HG03565 (cell line): ENCODE results near the gene MTOR.
"Not testable (repeated sequence)": the region's sequence is repeated elsewhere in the genome, so short reads cannot be mapped to it uniquely, and the experiment has no call there.

Experiments
- ATAC-seq: cut with Tn5 transposase; IDR thresholded peaks from one replicate; pipeline ENCODE4 v1.9.1; 2021; ENCODE audit warnings: mild to moderate bottlenecking, moderate library complexity; ENCODE audit not compliant: unreplicated experiment

Gene MTOR

DNA sequence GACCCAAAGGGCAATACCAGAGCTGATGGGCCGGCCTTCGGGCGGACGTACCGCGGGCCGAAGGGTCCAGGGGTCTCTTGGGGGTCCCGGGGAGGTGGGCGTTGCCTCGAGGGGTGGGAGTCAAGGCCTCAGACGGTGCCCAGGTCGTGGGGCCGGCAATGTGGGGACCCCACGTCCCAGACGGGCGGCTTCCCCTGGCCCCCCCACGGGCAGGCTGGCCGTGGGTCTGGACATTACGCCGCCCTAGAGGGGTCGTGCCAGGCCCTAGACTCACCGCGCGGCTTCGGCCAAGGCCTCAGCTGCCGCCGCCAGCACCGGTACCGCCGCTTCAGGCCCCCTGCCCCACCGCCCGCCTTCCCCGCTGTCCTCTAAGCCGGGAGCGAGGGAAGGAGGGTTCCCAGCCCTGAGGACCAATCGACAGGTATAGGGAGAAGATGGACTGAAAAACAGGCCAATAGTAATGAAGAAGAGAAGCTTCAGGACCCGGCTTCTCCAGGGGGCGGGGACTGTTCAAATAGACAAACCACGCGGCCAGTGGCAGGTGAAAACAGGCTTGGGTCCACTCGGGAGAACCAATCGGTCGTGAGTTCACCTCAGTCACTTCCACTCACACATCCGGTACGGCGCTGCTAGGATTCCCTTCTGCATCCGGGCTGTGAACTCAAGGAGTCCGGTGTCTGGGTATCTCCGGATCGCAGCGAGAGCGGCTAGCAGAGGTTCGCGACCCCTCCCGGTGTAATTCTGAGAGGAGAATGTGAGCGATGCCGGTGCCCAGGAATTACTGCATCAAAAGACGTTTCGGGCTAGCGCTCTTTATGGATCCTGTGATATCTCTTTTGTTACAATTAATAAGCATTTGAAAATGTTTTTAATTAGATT is at the start of gene MTOR:
Gene MTOR, minus strand, starts transcription at position 381 of the 879 bp plus-strand sequence. CDS start 3,142 bp downstream, outside the sequence.
- peak; percentile 91 for ATAC-seq

DNA sequence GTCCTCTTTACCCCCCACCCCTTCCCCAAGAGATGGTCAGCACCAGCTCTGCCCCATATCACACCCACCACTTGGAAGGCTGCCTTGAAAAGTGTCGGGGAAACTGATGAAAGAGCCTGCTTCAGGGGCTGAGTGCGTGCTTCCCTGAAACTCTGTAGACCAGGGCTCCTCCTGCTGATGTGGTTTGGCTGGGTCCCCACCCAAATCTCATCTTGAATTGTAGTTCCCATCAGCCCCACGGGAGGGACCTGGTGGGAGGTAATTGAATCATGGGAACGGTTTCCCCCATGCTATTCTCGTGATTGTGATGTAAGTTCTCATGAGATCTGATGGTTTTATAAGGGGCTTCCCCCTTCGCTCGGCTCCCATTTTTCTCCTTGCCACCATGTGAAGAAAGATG is 47.0 kb upstream of the MTOR start:
- ATAC-seq, result no peak

DNA sequence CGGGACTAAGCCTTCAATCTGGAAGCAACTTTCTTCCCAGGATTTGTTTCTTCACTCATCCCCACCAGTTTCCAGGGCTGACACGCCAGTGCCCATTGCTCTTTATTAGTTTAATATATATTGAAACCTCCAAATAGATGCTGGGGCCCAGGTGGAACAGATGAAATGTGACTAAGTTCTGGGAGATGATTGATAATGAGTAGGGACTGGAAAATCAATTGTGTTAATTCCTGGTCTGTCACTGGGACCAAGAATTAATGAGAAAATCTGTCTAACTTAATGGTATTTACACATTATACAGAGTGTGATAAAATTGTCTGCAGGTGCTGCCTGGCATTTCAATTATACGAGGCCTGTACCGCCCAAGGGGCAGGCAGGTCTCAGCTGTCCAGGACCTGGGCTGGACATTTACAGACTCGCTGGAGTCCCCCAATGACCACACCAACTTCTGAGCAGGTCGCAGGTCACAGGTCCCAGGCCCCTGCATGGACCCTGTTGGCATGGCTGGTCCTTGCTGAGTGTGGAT is 46.4 kb upstream of the MTOR start:
- ATAC-seq, result no peak

DNA sequence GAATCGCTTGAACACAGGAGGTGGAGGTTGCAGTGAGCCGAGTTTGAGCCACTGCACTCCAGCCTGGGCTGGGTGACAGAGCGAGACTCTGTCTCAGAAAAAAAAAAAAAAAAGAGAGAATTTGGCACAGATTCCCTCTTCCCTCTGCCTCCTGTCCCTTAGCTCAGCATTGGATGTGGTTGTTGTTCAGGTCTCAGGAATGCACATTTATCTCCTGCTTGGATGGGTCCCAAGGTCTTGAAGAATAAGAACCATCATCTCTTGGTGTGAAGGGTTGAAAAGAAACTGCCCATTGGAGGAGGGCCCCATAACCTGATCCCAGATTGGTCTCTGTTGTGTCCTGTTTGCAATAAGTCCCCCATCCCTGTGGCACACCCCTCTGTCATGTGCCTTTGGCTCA is 45.5 kb upstream of the MTOR start:
- ATAC-seq, result no peak

DNA sequence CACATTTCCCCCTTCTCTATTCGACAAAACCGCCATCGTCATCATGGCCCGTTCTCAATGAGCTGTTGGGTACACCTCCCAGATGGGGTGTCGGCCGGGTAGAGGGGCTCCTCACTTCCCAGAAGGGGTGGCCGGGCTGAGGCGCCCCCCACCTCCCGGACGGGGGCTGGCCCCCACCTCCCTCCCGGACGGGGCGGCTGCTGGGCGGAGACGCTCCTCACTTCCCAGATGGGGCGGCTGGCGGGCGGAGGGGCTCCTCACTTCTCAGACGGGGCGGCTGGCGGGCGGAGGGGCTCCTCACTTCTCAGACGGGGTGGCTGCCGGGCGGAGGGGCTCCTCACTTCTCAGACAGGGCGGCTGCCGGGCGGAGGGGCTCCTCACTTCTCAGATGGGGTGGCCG is 43.2 kb upstream of the MTOR start:
- ATAC-seq, result not testable (repeated sequence)

DNA sequence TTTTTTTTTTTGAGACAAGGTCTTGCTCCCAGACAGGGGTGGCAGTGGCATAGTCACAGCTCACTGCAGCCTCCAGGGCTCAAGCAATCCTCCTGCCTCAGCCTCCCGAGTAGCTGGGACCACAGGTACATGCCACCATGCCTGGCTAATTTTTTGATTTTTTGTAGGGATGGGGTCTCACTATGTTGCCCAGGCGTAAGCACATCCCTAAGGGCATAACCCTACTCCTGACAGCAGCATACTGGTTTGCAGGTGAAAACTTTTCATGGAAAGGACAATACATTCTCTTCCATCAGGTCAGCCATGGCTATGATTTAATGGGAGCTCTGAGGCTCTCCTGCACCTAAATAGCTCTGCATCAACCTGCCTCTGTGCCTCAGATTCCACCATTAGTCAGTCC is 40.0 kb upstream of the MTOR start:
- no peak for ATAC-seq

DNA sequence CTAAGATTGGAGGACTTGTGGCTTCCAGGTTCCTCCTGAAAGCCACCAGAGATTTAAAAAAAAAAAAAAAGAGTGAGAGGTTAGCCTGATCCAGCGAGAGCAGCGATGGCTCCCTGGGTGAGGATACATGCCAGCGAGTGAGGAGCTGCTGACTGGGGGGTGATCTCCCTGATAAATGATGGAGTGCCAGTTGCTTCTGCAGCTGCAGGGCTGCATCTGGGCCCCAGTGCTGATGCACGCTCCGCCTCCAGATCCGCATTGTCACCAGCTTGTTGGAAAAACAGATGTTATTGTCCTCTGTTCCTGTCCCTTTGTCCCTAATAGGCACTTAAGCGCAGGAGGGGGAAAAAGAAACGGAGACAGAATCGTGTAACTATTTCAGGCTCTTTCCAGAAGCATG is 39.2 kb upstream of the MTOR start:
- ATAC-seq, result no peak

DNA sequence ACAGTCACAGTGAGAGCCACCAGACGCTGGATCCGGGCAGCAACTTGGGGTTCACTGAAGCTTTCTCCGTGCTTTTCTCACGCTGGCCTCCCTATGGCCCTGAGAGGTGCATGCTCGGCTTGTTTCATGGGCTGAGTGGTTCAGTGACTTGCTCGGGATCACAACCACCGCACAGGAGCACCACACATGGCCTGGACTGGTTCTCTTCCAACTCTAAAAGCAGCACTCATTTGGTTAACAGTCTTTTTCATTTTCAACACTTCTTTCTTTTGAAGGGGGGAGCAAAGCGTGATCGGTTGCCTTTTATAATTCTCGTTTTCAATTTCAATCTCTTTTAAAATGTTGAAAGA is 36.8 kb upstream of the MTOR start:
- no peak for ATAC-seq

DNA sequence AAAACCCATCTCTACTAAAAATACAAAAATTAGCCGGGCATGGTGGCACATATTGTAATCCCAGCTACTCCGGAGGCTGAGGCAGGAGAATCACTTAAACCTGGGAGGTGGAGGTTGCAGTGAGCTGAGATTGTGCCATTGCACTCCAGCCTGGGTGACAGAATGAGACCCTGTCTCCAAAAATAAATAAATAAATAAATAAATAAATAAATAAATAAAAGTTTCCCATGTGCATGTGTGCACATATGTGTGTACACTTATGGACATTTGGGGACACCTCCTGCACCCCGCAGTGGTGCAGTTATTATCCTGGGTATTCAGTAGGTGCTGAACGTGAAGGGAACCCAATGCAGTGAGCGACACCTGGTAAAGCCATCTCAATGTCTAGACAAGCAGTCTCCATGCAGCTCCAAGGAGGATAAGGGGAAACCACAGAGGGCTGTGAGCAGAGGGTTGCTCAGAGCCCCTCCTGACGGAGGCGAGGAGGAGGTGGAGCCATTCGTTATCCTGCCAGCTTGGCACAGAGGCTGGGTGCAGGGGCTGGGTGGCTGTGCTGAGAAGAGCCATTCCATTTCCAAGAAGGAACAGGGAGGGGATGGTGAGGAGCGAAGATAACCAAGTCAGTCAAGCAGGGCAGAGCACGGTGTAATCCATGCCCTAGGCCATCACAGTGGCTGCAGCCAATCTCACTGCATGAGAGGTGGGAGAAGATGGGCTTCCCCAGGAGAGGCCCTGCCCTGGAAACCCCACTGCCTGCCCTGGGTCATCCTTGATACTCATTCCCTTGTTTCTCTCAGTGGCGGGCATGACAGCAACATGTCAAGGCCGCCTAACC is 36.3 kb upstream of the MTOR start:
- no peak for ATAC-seq

DNA sequence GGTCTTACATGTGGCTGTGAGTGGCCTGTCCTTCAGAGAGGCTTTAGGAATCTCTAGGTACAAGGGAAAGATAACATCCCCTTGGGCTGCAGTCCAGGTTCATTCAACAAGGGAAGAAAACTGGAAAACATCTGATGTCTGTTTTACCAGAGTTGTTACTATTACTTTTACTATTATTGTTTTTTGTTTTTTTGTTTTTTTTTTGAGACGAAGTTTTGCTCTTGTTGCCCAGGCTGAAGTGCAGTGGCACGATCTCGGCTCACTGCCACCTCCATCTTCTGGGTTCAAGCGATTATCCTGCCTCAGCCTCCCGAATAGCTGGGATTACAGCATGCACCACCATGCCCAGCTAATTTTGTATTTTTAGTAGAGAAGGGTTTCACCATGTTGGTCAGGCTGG is 35.4 kb upstream of the MTOR start:
- not testable (repeated sequence) for ATAC-seq

DNA sequence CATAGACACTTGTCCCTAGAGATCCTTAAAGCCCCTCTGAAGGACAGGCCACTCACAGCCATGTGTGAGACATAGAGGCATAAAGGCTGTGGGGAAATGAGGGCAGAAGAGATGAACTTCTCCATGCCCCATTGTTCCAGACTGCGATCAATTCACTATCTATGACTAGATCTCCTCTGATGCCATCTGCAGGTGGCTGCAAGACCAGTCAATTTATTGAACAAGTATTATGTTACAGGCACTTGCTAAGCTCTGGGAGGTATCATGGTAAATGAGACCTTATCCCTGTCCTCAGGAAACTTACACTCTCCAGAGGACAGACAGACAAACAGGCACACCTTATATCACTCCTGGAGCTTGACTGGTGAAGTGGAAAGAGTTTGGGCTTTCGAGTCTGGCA is 33.6 kb upstream of the MTOR start:
- no peak for ATAC-seq

DNA sequence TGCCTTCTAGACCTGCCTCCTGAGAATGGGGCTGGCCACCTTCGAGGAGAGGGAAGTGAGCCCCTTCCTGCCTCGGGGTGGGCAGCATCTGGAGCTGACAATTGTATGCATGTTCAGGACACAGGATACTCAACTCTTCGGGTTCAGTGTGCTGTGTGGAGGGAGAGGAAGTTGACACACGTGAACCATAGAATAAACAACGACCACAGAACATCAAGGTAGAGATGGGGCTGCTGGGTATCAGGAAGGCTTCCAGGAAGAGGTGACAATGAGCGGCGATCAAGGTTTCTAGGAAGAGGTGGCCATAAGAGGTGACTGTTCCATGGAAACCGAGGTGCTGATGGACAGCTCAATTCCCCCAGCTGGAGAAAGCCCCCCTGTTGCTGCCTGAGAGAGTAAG is 32.6 kb upstream of the MTOR start:
- ATAC-seq, result no peak

DNA sequence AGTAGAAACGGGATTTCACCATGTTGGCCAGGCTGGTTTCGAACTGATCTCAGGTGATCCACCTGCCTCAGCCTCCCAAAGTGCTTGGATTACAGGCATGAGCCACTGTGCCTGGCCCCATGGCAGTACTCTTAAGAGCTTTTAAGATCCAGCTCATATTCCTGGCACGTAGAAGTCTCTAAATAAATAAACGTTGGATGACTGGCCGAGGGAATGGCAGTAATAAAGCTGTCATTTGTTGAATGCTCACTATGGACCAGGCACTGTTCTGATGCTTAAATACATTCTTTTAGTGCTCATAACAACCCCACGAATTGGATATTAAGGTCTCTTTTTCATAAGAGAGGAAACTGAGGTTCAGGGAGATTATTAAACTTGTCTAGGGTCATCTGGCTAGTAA is 31.5 kb upstream of the MTOR start:
- ATAC-seq, result no peak

DNA sequence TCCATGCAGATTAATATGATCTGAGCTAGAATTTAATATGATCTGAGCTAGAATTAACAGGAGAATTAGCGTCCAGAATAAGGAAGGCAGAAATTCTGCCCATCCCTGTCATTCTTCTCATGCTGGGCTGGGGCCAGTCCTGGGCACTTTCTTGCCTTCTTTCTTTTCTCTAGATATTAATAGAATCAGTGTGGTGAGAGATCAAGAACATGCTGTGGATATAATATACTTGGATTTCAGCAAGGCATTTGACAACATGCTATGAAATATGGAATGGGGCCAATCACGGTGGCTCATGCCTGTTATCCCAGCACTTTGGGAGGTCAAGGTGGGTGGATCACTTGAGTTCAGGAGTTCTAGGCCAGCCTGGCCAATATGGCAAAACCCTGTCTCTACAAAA is 28.7 kb upstream of the MTOR start:
- ATAC-seq, result no peak

DNA sequence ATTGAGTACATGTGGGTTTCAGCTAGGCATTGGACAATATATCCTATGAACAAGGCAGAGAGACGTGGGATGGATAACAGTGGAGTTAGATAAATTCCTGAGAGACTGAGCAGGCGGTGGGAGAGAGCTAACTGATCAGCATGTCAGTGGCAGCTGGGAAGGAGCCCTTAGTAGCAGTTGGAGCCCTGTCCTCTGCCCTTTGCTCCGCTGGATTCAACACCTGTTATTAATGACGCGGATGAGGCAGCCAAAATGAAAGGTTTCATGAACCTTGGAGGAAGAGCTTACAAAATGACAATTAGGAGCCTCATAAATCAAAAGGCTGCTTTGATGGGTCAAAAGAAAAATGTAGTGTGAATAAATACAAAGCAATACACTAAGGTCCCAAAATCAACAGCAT is 26.7 kb upstream of the MTOR start:
- ATAC-seq, result no peak

DNA sequence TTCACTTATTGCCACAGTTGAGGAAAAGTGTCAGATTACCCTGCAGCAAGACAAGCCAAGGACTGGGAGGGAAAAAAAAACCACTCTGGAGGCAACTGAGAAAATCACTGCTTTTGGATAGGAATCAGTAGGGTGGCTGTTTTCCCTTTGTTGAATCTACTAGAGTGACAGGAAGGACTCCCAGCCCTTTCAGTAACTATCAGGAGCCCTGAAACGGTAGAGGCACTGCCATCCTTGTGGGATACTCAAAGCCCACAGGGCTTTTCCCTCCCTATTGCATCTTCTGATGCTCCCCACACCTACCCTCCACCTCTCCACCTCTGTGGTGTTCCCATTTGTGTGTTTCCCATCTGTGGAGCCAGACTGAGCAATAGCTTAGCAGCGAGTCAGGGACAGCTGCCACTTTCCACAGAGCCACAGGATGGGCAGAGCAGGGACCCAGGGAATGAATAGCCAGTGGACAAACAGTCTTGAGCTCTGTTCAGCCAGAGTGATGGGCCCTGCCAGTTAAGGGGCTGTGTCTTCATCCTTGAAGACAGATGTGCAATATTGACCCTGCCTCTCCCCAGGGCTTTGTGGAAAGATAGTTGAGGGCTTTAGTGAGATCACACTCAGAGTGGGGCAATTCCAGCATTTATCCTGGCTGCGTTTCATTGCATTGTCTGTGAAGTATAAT is 24.5 kb upstream of the MTOR start:
- no peak for ATAC-seq

DNA sequence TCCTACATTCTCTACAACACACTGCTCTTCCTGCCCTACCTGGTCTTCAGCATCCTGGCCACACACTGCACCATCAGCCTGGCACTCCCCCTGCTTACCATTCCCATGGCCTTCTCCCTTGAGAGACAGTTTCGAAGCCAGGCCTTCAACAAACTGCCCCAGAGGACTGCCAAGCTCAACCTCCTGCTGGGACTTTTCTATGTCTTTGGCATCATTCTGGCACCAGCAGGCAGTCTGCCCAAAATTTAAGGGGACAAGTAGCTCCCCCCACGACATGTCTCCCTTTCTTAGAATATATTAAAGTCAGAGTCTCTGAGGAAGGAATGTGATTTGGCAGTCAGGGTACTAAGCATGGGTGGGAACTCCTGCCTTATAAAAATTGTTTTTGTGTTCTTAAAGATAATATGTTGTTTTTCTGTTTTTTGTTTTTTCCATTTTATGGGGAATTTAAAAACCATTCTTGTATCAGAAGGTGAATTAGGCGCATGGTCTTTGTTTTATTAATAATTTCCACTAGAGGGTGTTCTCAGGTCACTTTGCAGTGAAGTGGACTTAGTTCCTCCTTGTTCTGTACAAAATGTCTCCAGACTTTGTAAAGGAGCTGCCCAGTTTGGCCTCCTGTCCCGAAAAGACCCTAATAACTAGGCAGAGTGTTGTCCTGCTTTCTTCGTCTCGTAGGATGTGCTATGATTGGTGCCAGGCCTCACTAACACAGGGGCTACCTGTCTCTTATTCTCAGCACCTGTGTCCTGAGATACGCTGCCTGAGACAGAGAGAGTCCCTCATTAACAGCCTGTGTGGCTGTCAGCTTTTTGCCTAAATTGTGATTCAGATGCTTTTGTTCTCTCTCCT is 23.8 kb upstream of the MTOR start:
- ATAC-seq, result no peak

DNA sequence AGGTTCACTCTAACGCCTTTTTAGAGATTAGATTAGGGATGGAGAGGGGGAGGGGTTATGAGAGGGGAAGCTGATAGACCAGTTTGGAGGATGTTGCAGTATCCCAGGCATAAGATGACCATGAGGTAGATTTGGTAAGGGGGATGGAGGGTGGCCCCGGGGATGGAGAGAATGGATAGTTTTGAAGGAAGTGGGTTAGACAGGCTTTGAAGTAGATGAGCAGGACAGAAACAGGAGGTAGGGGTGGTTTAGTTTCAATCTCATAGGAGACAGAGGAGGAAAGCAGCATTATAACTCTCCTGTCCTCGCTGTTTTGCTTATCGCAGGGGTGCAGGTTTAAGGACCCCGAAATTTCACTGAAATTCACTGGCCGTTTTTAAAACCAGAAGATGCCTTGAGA is 22.4 kb upstream of the MTOR start:
- ATAC-seq, result no peak

DNA sequence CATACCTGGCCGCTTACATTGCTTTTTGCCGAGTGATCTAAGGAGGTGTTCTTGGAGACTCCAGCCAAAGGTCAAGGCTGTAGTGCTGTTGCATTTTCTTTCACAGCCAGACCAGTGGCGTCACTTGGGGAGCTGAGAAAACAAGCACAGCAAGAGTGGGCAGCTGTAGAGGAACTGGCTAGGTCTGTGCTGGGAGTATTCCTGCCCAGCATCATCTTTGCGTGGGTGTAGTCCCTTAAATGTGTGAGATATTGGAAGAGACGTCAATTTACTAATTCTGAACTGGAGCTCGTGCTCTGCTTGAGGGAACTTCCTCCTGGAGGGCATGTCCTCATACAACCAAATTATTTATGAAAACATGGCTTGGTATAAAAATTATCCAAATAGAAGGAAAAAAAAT is 20.8 kb upstream of the MTOR start:
- ATAC-seq, result no peak

DNA sequence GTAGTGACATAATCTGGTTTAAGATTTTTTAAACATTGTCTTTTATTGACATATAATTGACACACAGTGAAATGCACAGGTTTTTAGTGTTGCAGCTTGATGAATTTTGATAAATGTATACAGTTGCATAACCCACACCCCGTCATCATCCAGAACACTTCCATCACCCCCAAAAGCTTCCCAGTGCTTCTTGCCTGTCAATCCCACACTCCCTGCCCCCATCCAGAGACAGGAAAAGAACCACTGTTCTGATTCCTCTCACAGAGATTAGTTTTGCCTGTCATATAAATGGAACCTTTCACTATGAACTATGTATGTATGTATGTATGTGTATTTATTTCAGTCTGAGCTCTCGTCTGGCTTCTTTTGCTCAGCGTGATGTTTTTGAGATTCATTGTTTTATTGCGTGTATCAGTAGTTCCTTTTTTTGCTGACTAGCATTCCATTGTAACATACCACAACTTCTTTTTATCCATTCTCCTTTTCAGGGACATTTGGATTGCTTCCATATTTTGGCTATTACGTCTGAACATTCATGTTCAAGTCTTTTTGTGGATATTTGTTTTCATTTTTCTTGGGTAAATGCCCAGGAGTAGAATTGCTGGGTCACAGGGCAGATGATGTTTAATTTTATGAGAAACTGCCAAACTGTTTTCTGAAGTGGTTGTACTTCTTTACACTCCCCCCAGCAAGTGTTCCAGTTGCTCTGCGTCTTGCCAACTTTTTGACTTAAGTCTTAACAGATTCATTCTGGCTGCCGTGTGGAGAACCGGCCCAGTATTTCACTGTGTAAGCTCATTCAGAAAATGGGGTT is 19.4 kb upstream of the MTOR start:
- no peak for ATAC-seq
